GM19324 (cell line): ENCODE results near the gene ARID5A.
A peak's percentile ranks its signal among the peaks of the same experiment; 100 is the strongest.

Experiments used
- ATAC-seq: cut with Tn5 transposase; IDR thresholded peaks from one replicate; pipeline ENCODE4 v1.9.1; 2021; ENCODE audit warnings: mild to moderate bottlenecking, moderate library complexity; ENCODE audit not compliant: unreplicated experiment, low FRiP score

Gene ARID5A

GRCh38 chr2:96537734-96538486 lies 1.4 kb downstream of the ARID5A start:
- peak; percentile 1 for ATAC-seq

- no peak for ATAC-seq
Observed at GRCh38 chr2:96538487-96539214, 2.1 kb downstream of the ARID5A start.

- ATAC-seq = no peak
Observed at GRCh38 chr2:96539215-96539920, 2.8 kb downstream of the ARID5A start.

DNA sequence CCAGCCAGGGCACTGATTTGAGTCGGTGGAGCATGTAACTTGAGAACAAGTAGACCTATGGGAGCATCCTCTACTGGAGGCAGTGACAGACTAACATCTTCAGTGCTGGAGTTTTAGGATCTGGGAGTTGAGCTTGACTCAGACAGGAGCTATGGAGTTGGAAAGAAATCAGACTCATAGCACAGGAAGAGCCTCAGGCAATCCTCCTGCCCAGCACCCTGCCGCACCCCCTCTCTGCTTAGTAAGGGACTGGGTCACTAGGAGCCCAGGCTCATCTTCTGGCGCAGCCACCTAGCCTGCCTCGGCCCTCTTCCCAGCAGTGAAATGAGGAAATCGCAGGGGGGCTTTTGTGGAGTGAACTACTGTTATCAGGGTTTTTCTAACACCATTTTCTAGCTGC lies 3.6 kb downstream of the ARID5A start:
- ATAC-seq = no peak

DNA sequence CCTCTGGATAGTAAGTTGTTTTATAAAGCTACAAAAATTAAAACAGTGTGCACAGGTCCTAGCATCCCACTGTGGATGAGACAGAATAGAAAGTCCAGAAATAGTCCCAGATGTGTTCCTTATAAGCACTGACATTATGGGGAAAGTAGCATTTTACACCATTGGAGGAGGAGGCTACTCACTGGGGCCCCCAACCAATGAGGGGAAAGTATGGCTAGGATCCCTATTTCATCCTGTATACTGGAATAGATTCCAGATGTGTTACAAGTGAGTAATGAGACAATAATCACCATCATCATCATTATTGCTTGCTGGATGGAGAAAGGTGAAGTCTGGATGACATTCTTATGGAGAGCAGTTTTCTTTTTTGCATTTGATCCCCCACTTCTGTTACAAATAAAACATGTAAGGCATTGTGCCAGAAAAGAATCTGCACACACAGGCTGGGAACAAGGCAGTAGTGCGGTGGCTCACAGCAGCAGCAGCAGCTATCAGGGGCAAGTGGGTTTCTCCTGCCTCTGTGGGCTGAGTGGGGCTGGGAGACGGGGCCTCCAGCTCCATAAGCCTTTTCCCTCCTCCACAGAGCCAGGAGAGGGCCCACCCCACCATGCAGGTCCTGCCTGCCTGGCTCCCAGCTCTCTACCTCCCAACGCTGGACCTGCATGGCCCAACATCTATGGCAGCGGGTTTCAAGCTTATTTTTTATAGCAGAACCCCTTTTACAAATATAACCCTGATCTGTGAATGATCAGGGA lies 5.0 kb downstream of the ARID5A start:
- no peak for ATAC-seq

GRCh38 chr2:96542357-96542977 lies 5.9 kb downstream of the ARID5A start:
- no peak for ATAC-seq

DNA sequence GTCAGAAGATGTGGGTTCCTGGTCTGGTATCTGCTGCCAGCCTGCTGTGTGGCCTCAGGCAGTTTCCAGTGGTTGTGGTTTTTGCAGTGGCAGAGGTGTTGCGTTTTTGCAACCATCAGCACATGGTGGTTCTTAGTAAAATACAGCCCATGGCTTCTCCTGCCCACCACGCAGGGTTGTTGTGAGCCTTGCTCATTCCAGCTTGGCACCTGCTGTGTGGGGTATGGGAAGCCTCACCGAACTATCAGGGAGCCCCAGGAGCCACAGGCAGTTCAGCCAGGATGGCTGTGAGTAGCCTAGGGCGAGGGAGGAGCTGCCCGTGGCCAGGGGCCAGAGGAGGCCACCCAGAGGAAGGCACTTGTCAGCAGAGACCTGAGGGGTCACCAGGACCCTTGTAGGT lies 9.8 kb downstream of the ARID5A start:
- no peak for ATAC-seq

GRCh38 chr2:96546797-96547196 lies 10.2 kb downstream of the ARID5A start:
- no peak for ATAC-seq

DNA sequence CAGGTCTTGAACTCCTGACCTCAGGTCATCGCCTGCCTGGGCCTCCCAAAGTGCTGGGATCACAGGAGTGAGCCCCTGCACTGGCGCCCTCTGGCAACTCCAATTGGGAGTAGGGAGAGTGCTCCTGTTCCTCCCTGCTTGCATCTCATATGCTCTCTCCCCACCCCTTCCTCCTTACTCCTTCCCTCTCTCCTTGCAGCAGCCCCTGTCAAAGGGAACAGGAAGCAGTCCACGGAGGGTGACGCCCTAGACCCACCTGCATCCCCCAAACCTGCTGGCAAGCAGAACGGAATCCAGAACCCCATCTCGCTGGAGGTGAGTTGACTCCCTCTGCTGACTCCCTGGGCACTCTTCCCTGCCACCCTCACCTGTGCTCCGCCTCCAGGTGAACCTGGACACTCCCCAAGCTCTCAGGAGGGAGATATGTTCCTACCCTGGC lies 10.7 kb downstream of the ARID5A start:
- no peak for ATAC-seq

GRCh38 chr2:96547731-96548171 lies 11.2 kb downstream of the ARID5A start:
- ATAC-seq = no peak

DNA sequence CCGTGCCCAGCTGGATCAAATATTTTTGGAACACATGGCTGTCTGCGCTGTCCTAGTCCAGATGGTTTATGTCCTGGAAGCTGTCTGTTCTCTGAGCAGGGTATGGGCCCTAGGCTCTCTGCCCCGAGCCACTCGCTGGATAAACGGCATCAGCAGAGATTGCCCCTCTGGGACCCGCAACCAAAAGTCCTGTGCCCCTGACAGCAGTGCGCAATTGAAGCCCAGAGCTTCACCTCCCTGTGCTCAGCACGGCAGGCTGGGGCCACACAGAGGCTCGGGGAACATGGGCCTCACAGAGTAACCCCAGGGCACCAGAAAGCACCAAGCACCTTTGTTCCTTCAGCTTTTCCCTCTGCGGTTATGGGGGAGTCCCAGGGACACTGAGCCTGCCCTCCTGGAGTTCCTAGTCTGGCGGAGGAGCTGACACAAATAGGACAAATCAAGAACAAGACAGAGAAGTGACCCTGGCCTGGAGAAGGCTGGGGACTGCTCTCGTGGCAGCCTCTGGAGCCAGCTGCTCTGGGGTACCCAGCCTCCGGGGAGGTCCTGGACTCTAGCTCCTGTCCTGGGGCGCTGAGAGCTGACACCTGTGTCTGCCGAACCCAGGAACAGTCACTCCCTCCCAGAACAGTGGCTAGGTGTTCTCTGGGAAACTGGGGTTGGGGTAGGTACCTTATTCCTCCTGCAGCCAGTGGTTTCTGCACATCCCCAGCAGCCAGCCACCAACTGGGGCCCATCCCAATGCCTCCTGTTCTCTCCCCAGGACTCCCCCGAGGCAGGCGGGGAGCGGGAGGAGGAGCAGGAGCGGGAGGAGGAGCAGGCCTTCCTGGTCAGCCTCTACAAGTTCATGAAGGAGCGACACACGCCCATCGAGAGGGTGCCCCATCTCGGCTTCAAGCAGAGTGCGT lies 12.3 kb downstream of the ARID5A start:
- no peak for ATAC-seq

GRCh38 chr2:96549466-96549785 lies 12.9 kb downstream of the ARID5A start:
- ATAC-seq = no peak

DNA sequence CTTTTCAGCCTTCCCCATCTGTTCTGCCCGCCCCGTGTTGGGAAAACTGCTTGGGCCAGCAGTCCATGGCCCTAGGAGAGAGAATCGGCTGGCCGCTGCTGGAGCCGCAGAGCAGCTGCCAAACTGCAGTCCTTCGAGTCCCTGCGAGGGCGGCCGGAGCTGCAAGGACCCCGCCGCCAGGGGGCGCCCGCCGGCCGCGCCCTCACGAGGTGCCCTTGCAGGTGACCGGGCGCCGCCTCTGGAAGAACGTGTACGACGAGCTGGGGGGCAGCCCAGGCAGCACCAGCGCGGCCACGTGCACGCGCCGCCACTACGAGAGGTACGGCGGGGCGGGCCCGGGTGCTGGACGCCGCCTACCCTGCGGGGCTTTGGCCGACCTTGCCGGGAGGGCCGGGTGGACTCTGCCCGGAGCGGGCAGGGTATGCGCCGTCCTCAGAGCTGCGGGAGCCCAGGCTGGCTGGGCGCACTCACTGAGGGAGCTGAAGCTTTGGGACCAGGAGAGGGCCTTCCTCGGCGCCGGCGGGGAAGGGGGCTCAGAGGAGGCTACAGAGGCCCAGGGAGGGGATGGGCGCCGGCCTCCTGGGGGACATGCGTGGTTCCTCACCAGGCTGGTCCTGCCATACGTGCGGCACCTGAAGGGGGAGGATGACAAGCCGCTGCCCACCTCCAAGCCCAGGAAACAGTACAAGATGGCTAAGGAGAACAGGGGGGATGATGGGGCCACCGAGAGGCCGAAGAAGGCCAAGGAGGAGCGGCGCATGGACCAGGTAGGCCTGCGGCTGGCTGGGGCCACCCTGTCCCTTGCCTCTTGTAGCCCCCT lies 13.6 kb downstream of the ARID5A start:
- no peak for ATAC-seq

DNA sequence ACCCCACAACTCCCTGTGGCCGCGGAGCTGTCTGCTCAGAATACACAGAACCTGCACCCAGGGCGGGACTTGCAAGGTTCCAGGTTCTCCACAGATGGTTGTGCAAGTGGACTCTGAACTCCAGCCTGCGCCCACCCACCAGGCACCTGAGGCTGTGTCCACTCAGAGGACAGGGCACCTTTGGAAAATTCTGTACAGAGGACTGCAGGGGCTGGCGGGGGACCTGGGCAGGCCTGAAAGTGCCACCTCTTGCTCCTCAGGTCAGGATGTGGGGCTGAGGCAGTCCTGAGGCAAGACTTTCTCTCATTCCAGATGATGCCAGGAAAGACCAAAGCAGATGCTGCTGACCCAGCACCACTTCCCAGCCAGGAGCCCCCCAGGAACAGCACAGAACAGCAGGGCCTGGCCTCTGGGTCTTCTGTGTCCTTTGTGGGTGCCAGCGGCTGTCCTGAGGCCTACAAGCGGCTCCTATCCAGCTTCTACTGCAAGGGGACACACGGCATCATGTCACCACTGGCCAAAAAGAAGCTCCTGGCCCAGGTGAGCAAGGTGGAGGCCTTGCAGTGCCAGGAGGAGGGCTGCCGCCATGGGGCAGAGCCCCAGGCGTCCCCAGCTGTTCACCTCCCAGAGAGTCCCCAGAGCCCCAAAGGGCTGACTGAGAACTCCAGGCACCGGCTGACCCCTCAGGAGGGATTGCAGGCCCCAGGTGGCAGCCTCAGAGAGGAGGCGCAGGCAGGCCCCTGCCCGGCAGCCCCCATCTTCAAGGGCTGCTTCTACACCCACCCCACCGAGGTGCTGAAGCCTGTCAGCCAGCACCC lies 14.4 kb downstream of the ARID5A start:
- no peak for ATAC-seq

GRCh38 chr2:96551605-96552314 lies 15.2 kb downstream of the ARID5A start:
- no peak for ATAC-seq

- no peak for ATAC-seq
Observed at GRCh38 chr2:96552315-96553175, 16.0 kb downstream of the ARID5A start.
